Mesothelial cell of epicardium (in vitro differentiated cells): ENCODE results near the gene KIAA1328. TPM values are rescaled to one million over a fixed set of nuclear protein-coding genes. Genes with fewer than 3 reads are reported as not detected.

Experiments used
- DNase-seq, 2 experiments: peaks; one replicate each; pipeline ENCODE4 v3.0.0; 2021; ENCODE audit warnings: low spot score in 2 of 2; ENCODE audit not compliant: unreplicated experiment in 2 of 2
- H3K27ac Mint-ChIP-seq: 2 replicates; pipeline ENCODE4 v1.8.0; 2021; ENCODE audit warnings: mixed read lengths
- H3K27me3 Mint-ChIP-seq: 2 replicates; pipeline ENCODE4 v1.8.0; 2021; ENCODE audit warnings: low read depth, mixed read lengths
- H3K36me3 Mint-ChIP-seq: 2 replicates; pipeline ENCODE4 v1.8.0; 2021; ENCODE audit warnings: mixed read lengths
- H3K4me1 Mint-ChIP-seq: 2 replicates; pipeline ENCODE4 v1.8.0; 2021; ENCODE audit warnings: mixed read lengths
- H3K4me3 Mint-ChIP-seq: 2 replicates; pipeline ENCODE4 v1.8.0; 2021; ENCODE audit warnings: mild to moderate bottlenecking, moderate library complexity, mixed read lengths
- H3K9me3 Mint-ChIP-seq: 2 replicates; pipeline ENCODE4 v1.8.0; 2021; ENCODE audit warnings: mixed read lengths
- total RNA-seq: library from RNA; stranded (reverse); gene quantifications from 3 replicates; pipeline ENCODE4 v1.2.1, GENCODE V29; 2021
- TF ChIP-seq, protein P1 (sequence below): fragments of 200-600 bp; sonication (generic); IDR thresholded peaks from one replicate; pipeline ENCODE4 v1.5.0; 2021; ENCODE audit warnings: antibody characterized with exemption; ENCODE audit not compliant: unreplicated experiment

KIAA1328 gene
- total RNA-seq, 1 donor from 2014 or later, result 20.8 TPM

DNA sequence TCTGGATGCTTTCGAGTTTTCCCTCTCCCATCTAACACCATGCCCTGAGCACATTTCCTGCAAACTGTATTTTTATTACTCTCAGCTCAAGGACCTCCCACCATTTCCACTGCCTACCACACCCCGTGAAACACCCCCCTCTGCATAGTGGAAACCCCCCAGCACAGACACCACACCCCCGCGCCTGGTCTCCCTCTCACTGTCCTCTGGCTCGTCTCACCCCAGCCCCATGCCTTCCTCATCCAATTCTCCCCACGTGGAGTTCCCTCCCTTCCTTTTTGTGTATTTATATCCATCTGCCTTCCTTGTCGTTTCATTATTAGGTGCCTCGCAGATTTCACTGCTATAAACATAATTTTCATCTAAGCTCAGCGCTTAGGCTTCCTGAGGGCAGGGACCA, 429.2 kb downstream of the KIAA1328 start:
- Mint-ChIP-seq H3K4me3 (no peak overlapping the region), H3K27me3 (peaks cover 76% of the 10 kb centered on the region), H3K27ac (no peak overlapping the region)

DNA sequence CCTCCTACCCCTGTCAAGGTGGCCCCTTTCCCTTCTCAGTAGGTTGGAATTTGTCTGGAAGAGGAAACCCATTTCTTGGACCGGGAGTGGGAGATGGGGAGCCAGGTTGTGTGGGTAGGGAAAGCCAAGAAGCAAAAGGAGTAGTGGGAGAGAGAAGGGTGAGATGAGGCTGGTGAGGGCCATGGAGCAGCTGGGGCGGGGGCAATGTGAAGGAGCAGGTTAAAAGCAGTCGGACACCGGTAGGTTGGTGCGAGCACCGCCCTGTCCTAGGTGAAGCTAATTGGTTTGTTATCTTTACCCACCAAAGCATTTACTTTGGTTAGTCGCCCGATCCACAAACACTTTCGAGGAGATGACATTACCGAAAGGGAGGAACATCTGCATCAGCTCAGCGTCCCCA, 429.9 kb downstream of the KIAA1328 start:
- no peak for DNase-seq
- Mint-ChIP-seq H3K9me3 (no peaks in the 10 kb centered on the region), H3K36me3 (no peaks in the 10 kb centered on the region), H3K4me1 (peaks cover 3% of the 10 kb centered on the region), H3K4me3 (no peak overlapping the region), H3K27me3 (peaks cover 78% of the 10 kb centered on the region), H3K27ac (no peak overlapping the region)
- TF ChIP-seq, protein P1, sequence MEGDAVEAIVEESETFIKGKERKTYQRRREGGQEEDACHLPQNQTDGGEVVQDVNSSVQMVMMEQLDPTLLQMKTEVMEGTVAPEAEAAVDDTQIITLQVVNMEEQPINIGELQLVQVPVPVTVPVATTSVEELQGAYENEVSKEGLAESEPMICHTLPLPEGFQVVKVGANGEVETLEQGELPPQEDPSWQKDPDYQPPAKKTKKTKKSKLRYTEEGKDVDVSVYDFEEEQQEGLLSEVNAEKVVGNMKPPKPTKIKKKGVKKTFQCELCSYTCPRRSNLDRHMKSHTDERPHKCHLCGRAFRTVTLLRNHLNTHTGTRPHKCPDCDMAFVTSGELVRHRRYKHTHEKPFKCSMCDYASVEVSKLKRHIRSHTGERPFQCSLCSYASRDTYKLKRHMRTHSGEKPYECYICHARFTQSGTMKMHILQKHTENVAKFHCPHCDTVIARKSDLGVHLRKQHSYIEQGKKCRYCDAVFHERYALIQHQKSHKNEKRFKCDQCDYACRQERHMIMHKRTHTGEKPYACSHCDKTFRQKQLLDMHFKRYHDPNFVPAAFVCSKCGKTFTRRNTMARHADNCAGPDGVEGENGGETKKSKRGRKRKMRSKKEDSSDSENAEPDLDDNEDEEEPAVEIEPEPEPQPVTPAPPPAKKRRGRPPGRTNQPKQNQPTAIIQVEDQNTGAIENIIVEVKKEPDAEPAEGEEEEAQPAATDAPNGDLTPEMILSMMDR, result no peak

More for the DNA sequence above, 429.2 kb downstream of the KIAA1328 start:
- DNase-seq, result no peak
- Mint-ChIP-seq H3K36me3 (no peaks in the 10 kb centered on the region), H3K9me3 (no peaks in the 10 kb centered on the region), H3K4me1 (peaks cover 3% of the 10 kb centered on the region)
- TF ChIP-seq, protein P1, result no peak

DNA sequence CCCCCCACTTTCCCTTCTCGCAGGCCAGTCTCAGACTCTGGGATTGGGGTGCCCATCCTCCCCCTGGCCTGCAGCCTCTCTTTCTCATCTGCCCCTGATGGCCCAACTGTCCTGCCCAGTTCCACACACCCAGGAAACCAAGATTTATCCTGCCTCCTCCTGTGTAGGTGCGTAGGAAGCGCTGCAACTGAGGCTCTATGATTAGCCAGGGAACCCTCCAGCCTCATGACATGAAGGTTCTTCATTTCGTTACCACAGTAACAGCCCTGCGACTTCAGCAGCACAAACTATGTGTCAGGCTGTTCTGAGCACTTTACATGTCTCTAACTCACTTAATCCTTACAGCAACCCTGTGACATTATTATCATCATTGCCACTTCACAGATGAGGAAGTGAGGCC, 430.8 kb downstream of the KIAA1328 start:
- no peak for DNase-seq
- peaks cover under 1% of the 10 kb centered on the region for H3K4me1 Mint-ChIP-seq
- no peaks in the 10 kb centered on the region for H3K9me3 Mint-ChIP-seq
- no peak overlapping the region for H3K4me3 Mint-ChIP-seq
- peaks cover 81% of the 10 kb centered on the region for H3K27me3 Mint-ChIP-seq
- no peaks in the 10 kb centered on the region for H3K36me3 Mint-ChIP-seq
- TF ChIP-seq, protein P1, result no peak
- no peak overlapping the region for H3K27ac Mint-ChIP-seq

DNA sequence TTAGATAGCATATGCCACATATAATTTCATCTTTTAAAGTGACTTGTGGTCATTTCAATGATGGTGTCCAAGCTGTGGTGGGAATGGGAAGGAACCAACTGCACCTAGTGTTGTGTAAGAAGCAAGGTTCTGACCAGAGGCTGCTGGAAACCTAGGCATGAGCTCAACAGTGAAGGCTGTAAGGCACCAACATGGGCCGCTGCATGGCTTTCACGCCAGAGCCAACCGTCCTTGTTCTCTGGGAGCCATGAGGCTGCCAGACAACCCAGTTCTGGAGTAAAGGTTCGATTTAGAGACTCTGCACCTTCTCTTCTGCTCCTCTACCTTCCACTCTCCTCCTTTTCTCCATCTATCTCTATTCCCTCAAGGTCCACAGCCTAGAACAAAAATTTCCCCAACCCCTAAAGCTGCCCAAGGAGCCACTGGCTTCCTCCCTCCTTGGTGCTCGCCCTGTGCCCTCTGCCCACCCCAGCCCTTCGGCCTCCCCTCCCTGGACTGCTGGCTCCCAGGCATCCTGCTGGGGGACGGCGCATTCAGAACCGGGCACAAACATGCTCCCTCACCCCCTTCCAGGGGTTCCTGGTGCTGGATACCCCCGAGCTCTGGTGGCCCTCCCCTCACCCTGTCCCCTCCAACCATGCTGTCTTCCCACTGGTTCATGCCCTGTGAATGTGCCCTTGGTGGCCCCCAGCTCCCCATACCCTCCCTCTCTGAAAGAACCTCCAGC, 431.6 kb downstream of the KIAA1328 start:
- no peak for DNase-seq
- TF ChIP-seq, protein P1, result no peak
- Mint-ChIP-seq H3K4me1 (no peaks in the 10 kb centered on the region), H3K4me3 (no peak overlapping the region), H3K27ac (no peak overlapping the region), H3K27me3 (peaks cover 78% of the 10 kb centered on the region), H3K9me3 (no peaks in the 10 kb centered on the region), H3K36me3 (no peaks in the 10 kb centered on the region)

DNA sequence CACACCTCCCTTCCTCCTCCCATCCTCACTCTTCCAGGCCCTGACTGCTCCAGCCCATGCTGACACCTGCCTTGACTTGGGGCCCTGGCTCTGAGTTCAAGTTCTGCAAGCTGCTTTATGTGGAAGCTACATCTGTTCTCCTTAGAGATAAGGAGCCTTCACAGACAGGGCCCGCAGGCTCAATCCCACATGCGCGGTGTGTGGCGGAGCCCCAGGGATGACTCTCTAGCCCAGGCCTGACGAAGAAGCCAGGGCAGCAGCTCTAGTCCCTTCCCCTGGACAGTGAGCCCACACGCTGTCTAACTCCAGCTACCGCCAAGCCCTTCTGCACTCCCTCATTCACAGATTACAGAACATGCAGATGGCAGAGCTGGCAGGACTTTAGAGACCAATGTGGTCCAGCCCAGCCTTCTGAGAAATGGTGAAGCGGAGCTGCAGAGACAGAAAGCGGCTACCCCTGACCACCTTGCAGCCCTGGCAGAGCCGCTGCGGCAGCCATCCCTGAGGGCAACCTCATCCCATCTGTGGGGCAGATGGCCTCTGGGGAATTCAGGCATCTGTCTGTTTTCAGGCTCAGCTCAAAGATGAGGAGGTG, 432.4 kb downstream of the KIAA1328 start:
- Mint-ChIP-seq H3K4me3 (no peak overlapping the region), H3K9me3 (no peaks in the 10 kb centered on the region), H3K4me1 (no peaks in the 10 kb centered on the region), H3K27me3 (peaks cover 73% of the 10 kb centered on the region), H3K36me3 (no peaks in the 10 kb centered on the region), H3K27ac (no peak overlapping the region)
- TF ChIP-seq, protein P1, result no peak
- no peak for DNase-seq
